HG02981 (cell line): Measurements from ENCODE around the gene LGI1.
A peak's percentile ranks its signal among the peaks of the same experiment; 100 is the strongest.
"Not testable (repeated sequence)": the region's sequence is repeated elsewhere in the genome, so short reads cannot be mapped to it uniquely, and the experiment has no call there.

ENCODE experiments used
- ATAC-seq: cut with Tn5 transposase; IDR thresholded peaks from one replicate; pipeline ENCODE4 v1.9.1; 2021; ENCODE audit warnings: mild to moderate bottlenecking, moderate library complexity; ENCODE audit not compliant: unreplicated experiment

Gene LGI1

DNA sequence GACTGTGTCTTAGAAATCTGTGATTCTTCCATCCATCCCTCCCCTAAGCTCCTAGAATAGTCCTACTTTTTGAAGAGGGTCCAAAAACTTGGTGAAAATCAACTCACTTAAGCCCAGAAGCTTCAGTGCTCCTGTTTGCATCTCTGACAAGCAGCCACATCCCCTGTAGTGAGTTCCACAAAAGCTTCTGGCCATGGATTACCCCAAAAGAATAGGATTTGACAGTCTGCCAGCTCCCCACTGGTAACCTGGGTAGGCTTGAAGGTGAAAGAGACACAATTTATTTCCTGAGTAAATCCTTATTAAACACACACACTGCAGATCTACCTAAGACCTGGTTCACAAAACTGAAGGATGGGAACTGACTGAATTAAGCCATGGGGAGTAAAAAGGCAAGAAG is 46.5 kb downstream of the LGI1 start:
- no peak for ATAC-seq

- ATAC-seq: no peak
Measured at GRCh38 chr10:93806903-93807302, 49.2 kb downstream of the LGI1 start.

- ATAC-seq: no peak
Measured at GRCh38 chr10:93807371-93807770, 49.6 kb downstream of the LGI1 start.

DNA sequence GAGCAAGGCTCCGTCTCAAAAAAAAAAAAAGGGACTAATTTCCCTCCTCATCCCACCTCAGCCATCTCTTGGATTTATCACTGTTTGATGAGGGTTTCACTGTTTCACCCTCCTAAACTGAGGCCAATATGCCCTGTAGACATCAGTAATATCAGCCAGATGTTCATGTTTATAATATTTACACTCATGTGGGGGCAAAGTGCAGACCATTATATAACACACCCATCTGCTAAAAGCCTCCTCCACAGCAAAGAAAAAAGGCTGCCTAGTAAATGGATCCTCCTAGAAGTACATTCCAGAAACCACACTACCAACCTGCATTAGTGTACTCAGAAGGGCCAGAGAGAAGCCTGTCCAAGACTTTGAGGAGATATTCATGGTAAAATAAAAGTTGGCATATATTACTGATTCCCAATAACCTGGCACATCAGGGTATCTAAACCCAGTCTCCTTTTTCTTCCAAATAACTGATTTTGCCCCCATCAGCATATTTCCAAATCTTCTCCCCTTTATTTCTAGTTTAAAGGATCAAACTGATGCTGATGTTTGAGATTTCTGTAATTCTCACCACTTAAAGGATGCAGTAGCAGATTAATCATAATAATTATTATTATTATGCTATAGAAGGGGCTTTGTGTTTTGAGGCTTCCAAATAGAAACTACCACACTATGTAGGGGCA is 55.1 kb downstream of the LGI1 start:
- no peak for ATAC-seq

DNA sequence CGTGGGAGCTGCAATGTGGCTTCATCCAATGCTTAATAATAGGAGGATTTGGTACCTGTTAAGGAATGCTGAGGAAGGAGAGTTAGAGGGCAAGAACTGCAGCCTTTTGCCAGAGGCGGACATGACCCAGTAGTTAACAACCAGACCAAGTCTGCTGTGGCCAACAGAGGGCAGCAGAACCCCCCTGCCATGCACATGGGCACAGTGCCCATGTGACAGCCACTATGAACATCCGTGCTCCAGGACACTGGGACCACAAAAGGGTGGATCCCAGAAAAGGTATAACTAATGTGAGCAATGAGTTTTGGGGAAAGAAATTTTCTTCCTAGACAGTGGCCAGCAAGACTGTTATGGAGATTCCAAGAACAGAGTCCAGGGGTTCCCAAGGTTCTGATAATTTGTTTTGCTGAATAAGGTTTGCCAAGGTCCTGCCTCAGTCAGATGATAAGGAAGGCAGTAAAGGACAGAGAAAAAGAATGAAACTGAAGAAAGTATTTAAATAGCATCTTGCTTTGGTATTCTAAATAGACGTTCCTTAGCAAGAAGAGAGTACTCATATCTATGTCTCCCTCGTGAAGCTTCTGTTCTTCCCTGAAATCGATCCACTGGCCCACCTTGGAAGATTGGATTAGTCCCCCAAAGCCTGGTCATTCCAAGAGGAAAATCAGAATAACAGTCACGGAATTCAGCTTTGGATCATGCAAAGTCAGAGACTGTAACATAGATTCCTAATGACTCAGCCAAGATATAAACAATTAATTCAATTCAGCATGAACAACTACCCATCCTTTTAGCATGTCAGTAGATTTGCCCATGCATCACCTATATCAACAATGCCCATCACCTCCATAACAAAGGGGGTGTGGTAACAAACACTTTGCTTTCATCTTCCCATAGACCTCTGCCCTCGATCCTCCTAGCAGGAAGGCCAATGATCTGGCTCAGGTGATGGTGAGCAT is 56.0 kb downstream of the LGI1 start:
- no peak for ATAC-seq

DNA sequence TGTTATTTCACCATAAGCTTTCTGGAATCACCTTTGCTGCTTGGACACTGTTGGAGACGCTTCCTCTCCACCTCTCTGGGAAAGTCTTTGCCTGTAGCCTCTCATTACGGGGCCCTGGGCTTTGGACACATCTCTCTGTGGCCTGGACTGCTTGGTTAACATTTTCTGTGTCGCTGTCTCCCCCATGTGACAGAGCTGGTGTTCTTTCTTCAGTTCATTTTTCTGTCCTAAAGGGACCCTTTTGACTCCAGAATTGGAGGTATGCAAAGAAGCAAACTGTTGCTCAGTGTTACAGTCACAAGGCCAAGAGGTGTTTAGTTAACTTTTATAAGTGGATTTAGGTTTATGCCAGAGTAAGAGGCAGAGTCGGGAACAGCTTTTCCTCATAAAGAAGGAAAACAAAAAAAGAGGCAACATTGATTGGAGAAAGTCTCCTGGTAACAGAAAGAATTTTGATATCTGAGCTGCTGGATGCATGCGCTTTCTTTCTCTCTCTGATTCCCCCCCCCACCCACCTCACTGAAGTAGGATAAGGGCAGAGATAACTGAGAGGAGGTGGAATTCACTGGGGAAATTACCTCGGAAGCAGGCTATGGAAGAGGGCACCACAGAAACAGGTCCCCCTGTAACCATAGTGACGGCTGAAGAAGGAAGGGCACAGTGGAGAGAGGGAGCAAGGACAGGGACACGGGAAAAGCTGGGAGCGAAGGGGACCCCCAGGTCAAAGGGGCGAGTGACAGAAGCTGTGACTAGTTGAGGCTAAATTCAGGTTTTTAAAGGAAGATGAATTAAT is 57.8 kb downstream of the LGI1 start:
- ATAC-seq: no peak

DNA sequence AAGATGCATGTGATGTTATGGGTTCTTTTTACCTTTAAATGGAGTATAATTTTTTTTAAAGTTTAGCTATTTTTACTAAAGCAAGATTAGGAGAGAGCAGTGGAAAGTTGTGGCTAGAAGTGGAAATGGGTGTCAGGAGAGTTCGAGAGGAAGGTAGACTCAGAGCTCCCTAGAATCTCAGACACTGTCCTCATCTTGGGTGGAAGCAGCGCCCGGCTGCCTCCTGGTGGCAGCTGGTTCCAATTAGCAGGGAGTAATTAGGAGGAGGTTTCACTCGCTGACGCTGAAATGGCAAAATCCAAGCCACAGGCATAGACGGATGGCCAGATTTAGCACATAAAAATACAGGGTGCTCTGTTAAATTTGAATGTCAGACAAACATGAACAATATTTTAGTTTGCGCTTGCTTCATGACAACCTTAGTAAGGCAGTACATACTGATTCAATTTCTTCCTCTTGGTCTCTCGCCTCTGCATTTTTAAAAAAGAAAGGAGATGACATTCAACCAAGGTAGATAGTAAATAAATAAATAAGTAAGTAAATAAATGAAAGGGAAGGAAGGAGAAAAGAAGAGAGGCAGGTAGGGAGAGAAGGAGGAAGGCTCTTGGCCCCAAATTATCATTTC is 58.5 kb downstream of the LGI1 start:
- ATAC-seq: peak; percentile 52

DNA sequence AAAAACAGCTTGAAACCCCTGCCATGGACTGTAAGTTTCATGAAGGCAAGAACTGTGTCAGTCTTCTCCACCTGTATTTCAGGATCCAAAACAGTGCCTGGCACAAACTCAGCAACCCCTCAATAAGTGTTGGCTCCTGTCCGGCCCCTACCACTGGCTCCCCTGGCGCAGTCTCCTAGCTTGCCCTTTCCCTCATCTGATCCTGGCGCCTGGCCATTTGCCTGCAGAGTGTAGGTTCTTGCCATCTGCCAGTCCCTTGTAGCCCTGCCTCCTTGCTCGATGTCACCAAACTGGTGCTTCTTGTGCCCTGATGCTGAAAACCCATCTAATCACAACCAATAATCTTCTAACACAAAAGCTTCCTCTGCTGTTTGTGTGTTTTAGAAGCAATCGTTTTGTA is 60.4 kb downstream of the LGI1 start:
- no peak for ATAC-seq

- no peak for ATAC-seq
Measured at GRCh38 chr10:93819520-93819919, 61.8 kb downstream of the LGI1 start.

GRCh38 chr10:93820434-93820833 is 62.7 kb downstream of the LGI1 start:
- no peak for ATAC-seq

GRCh38 chr10:93821051-93821772 is 63.5 kb downstream of the LGI1 start:
- ATAC-seq: no peak

DNA sequence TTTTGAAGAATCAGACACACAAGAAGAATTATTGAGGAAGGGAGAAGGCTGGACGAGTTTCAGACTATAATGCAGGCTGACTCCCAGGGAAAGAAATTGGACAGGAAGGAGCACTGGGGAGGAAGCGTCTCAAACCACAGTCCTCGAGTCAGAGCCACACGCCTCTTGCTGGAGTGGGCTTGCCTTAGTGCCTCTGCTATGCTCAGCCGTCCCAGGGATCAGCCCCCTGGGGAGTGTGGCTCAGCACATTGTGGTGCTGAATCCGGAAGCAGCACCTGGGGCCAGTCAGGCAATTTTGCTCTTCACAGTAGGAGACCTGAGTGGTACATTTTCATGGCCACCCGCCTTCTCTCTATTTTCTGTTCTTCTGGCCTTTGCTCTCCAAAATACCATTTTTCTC is 68.6 kb downstream of the LGI1 start:
- no peak for ATAC-seq

DNA sequence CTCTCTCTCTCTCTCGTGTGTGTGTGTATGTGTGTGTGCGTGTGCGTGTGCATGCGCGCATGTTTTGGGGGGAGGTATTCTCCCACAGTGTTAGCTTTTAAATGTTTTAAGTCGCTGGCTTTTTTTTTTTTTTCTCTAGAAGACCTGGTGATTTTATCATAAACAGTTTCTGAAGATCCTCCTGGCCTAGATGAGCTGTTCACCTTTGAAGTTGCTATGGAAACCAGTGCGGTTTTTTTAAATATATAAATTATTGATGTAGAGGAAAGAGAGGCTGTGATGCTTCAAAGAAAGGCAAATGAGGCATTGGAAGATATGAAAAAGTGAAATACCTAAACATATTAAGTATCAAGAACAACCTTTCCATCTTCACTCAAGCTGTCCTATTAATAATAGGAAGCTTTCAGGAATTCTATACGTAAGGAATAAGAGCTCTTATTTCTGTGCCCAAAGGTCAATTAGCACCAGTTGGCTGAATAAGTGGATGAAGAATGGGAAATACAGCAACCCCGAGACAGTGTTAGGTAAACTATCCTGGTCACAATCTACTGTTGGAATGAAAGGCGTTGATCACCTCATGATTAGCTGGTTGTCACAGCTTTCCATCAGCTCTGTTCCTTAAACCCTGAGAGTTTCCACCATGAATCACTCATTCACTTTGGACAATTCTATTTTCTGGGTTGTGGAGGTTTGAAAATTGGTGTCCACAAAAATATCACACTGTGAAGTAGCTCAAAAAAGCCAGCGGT is 69.5 kb downstream of the LGI1 start:
- no peak for ATAC-seq

DNA sequence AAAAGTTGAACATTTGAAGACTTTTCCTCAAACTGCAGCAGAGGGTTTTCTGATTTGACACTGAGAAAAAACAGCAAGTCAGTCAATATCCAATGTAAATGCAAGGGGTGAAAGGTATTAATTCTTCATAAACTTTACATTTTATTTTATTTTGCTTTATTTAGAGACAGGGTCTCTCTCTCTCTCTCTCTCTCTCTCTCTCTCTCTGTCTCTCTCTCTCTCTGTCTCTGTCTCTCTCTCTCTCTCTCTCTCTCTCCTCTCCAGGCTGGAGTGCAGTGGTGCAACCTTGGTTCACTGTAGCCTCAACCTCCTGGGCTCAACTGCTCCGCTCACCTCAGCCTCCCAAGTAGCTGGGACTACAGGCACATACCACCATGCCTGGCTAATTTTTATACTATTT is 73.3 kb downstream of the LGI1 start:
- not testable (repeated sequence) for ATAC-seq

- ATAC-seq: no peak
Measured at GRCh38 chr10:93835770-93836169, 78.0 kb downstream of the LGI1 start.

- no peak for ATAC-seq
Measured at GRCh38 chr10:93837822-93838221, 80.1 kb downstream of the LGI1 start.

DNA sequence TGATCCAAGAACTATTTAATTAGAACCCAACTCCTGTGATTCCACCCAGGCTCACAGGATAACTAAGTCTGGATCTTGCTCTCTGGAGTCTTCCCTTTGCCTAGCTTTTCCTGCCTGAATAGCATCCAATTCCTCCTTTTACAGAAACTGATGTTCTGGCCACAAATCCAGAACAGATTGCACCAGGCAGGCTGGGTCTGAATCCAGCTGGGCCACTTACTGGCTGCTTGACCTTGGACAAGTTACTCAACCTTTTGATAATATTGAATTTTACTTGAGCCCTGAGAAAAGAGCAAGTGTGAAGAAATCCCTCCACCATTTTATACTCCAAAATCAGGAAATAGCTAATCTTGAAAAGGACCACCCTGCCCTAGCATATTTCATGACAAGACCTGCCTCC is 80.5 kb downstream of the LGI1 start:
- no peak for ATAC-seq

DNA sequence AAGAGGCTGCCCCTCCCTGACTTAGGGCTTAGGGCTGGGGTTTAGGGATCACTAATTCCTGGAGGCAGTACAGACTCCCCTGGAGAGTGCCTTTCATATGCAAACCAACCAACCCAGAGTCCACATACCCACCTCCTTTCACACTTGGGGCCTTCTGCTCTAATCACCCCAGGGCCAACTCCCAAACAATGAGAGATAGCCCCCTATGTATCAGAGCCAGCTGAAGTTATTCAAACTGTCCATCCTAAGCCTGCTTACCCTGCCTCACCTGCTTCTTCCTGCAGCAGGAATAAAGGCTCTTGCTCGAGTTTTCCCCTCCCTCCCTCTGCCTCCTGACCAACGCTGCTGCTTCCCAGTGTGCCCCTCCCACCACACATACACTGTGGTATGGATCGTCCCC is 84.2 kb downstream of the LGI1 start:
- no peak for ATAC-seq

DNA sequence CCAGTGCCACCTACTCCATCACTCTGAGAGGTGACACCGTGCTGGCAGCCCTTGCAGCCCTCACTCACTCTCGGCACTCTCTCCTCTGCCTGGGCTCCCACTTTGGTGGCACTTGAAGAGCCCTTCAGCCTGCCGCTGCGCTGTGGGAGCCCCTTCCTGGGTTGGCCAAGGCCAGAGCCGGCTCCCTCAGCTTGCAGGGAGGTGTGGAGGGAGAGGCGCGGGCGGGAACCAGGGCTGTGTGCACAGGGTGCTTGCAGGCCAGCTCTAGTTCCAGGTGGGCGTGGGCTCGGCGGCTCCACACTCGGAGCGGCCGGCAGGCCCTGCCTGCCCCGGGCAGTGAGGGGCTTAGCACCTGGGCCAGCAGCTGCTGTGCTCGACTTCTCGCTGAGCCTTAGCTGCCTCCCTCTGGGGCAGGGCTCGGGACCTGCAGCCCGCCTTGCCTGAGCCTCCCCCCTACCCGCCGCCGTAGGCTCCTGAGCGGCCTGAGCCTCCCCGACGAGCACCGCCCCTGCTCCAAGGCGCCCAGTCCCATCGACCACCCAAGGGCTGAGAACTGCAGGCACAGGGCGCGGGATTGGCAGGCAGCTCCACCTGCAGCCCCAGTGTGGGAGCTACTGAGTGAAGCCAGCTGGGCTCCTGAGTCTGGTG is 87.4 kb downstream of the LGI1 start:
- ATAC-seq: no peak
